Vagina (tissue), 2 donors: Measurements from ENCODE around the gene PPP1R14C.

Source experiments
- POLR2A ChIP-seq, 2 donors: fragments of 450-650 bp; IDR thresholded peaks; one replicate each; pipeline ENCODE4 v1.6.1; 2017; ENCODE audit warnings: antibody characterized with exemption in 2 of 2, mild to moderate bottlenecking in 2 of 2, moderate library complexity in 2 of 2
- POLR2AphosphoS5 ChIP-seq, 2 donors: sonication (generic); formaldehyde crosslinking; IDR thresholded peaks; one replicate each; pipeline ENCODE4 v1.9.0; 2017; ENCODE audit warnings: antibody characterized with exemption in 2 of 2, mild to moderate bottlenecking in 2 of 2, low read depth in 1 of 2; ENCODE audit not compliant: insufficient read depth in 1 of 2
- TF ChIP-seq, protein P1 (sequence below), 3 experiments: fragments of 450-650 bp in 2 of 3; fragments of 200-600 bp in 1 of 3; sonication (generic) in 1 of 3; IDR thresholded peaks; one replicate each; pipeline ENCODE4 v1.5.1; 2017 to 2019; ENCODE audit warnings: antibody characterized with exemption in 3 of 3, mild to moderate bottlenecking in 2 of 3, moderate library complexity in 2 of 3

DNA sequence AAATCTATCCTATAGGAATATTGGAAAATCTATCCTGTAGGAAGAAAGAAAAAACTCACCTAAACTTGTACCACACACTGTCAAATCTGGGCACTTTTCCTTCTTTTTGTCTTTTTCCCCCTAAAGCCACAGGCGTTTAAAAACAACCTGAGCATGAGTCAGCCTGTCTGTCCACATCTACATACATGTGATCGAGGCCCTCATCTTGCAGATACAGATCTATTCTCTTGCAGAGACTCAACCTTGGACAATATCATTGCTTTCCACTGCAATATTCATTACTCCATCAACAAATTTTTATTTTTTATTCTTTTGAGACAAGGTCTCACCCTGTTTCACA lies 130.1 kb downstream of the PPP1R14C start:
- TF ChIP-seq, protein P1, sequence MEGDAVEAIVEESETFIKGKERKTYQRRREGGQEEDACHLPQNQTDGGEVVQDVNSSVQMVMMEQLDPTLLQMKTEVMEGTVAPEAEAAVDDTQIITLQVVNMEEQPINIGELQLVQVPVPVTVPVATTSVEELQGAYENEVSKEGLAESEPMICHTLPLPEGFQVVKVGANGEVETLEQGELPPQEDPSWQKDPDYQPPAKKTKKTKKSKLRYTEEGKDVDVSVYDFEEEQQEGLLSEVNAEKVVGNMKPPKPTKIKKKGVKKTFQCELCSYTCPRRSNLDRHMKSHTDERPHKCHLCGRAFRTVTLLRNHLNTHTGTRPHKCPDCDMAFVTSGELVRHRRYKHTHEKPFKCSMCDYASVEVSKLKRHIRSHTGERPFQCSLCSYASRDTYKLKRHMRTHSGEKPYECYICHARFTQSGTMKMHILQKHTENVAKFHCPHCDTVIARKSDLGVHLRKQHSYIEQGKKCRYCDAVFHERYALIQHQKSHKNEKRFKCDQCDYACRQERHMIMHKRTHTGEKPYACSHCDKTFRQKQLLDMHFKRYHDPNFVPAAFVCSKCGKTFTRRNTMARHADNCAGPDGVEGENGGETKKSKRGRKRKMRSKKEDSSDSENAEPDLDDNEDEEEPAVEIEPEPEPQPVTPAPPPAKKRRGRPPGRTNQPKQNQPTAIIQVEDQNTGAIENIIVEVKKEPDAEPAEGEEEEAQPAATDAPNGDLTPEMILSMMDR (IDR thresholded peaks at IDR 0.05), result no peak
- TF ChIP-seq POLR2AphosphoS5 (IDR thresholded peaks at IDR 0.05; ENCODE audit: insufficient read depth in 1 of 2, low read depth in 1 of 2) (no peak), POLR2A (IDR thresholded peaks at IDR 0.05) (no peak)
